Measurements from ENCODE around the gene MROH2A. TPM values are rescaled to one million over a fixed set of nuclear protein-coding genes. Genes with fewer than 3 reads are reported as not detected.

Gene MROH2A
- total and polyA plus RNA-seq, 9 of the 15 experiments (the other 6 are each of a cell fraction or from before 2014, with no cell fraction given): 0.03 TPM; not detected in 8

GRCh38 chr2:233780771-233781170 lies 2.6 kb downstream of the MROH2A start:
- Histone ChIP-seq H3K4me2 (ENCODE audit: insufficient read depth, low read length) (no peak overlapping the region), H4K20me1 (replicated peaks; ENCODE audit: control insufficient read depth, insufficient read depth, low read length) (no peaks in the 10 kb centered on the region), H3K4me3 (no peak overlapping the region), H3K4me1 (replicated peaks in 1 of 2; ENCODE audit: control insufficient read depth in 2 of 2, insufficient read depth in 2 of 2, low read length in 2 of 2) (no peaks in the 10 kb centered on the region), H2AFZ (ENCODE audit: low read depth, low read length) (no peak overlapping the region), H3K79me2 (ENCODE audit: control insufficient read depth, insufficient read depth, low read length) (no peaks in the 10 kb centered on the region), H3K9me3 (replicated peaks; ENCODE audit: control insufficient read depth, insufficient read depth, low read depth, low read length) (no peaks in the 10 kb centered on the region), H3K27ac (ENCODE audit: extremely low read depth, low read depth, low read length) (no peak overlapping the region), H3K9me1 (ENCODE audit: control insufficient read depth, insufficient read depth, low read length) (no peaks in the 10 kb centered on the region), H3K36me3 (ENCODE audit: control insufficient read depth, insufficient read depth, low read length) (no peaks in the 10 kb centered on the region), H3K9ac (ENCODE audit: insufficient read depth in 1 of 2, low read depth in 2 of 2, low read length in 2 of 2) (no peak overlapping the region), H3K27me3 (ENCODE audit: control insufficient read depth in 2 of 2, insufficient read depth in 2 of 2, low read length in 2 of 2) (no peaks in the 10 kb centered on the region)
- in situ Hi-C loops (cut with MboI) (no loop called here), intact Hi-C loops (cut with micrococcal nuclease) (no loop called here)
- CTCF ChIA-PET (ENCODE audit: low intra/inter-chr PET ratio): no interaction called here
- WGBS (ENCODE audit: insufficient coverage, low coverage, missing lambda C conversion rate): 3% methylated on average over 4 of the region's 4 CpGs
- no peak for ATAC-seq
- POLR2A ChIA-PET: interaction anchor here (1.2 kb wide), 1 partner anchor 11 kb away, joined by 5 read pairs; no protein-coding TSS in a partner anchor
- no peak for DNase-seq (ENCODE audit: extremely low read depth in 1 of 4, low spot score in 3 of 4)
- no TSS peak for BruUV-seq (replicated peaks)
- TF ChIP-seq PRPF4 (IDR thresholded peaks at IDR 0.05; ENCODE audit: insufficient read depth, low read depth, low read length, poor library complexity, severe bottlenecking) (no peak), POLR3A (IDR thresholded peaks at IDR 0.05; ENCODE audit: borderline replicate concordance, extremely low read depth, insufficient read depth, insufficient read length) (no peak), PHB2 (IDR thresholded peaks at IDR 0.05; ENCODE audit: low read depth) (no peak), EHMT2 (IDR thresholded peaks at IDR 0.05) (no peak), FOXP4 (CRISPR knock-in tag; IDR thresholded peaks at IDR 0.05; ENCODE audit: borderline replicate concordance) (no peak), CBX5 (IDR thresholded peaks at IDR 0.05; ENCODE audit: borderline replicate concordance, low read depth) (no peak), PBX2 (CRISPR knock-in tag; IDR thresholded peaks at IDR 0.05; ENCODE audit: low read depth) (no peak), PBX2 (tag; conservative IDR thresholded peaks at IDR 0.05; ENCODE audit: low read depth) (no peak), ZNF668 (CRISPR knock-in tag; IDR thresholded peaks at IDR 0.05) (no peak), RBFOX2 (IDR thresholded peaks at IDR 0.05; ENCODE audit: low read depth, low read length) (no peak), ZNF77 (CRISPR knock-in tag; IDR thresholded peaks at IDR 0.05) (no peak), ZNF408 (CRISPR knock-in tag; IDR thresholded peaks at IDR 0.05; ENCODE audit: low read depth) (no peak)
- TF ChIP-seq, protein P1, sequence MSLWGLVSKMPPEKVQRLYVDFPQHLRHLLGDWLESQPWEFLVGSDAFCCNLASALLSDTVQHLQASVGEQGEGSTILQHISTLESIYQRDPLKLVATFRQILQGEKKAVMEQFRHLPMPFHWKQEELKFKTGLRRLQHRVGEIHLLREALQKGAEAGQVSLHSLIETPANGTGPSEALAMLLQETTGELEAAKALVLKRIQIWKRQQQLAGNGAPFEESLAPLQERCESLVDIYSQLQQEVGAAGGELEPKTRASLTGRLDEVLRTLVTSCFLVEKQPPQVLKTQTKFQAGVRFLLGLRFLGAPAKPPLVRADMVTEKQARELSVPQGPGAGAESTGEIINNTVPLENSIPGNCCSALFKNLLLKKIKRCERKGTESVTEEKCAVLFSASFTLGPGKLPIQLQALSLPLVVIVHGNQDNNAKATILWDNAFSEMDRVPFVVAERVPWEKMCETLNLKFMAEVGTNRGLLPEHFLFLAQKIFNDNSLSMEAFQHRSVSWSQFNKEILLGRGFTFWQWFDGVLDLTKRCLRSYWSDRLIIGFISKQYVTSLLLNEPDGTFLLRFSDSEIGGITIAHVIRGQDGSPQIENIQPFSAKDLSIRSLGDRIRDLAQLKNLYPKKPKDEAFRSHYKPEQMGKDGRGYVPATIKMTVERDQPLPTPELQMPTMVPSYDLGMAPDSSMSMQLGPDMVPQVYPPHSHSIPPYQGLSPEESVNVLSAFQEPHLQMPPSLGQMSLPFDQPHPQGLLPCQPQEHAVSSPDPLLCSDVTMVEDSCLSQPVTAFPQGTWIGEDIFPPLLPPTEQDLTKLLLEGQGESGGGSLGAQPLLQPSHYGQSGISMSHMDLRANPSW (CRISPR knock-in tag; IDR thresholded peaks at IDR 0.05): no peak
- TF ChIP-seq, protein P2, sequence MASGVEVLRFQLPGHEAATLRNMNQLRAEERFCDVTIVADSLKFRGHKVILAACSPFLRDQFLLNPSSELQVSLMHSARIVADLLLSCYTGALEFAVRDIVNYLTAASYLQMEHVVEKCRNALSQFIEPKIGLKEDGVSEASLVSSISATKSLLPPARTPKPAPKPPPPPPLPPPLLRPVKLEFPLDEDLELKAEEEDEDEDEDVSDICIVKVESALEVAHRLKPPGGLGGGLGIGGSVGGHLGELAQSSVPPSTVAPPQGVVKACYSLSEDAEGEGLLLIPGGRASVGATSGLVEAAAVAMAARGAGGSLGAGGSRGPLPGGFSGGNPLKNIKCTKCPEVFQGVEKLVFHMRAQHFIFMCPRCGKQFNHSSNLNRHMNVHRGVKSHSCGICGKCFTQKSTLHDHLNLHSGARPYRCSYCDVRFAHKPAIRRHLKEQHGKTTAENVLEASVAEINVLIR (CRISPR knock-in tag; IDR thresholded peaks at IDR 0.05): no peak
- no peak for FAIRE-seq
